ENCODE measurements around the gene CLCNKB. TPM values are rescaled to one million over a fixed set of nuclear protein-coding genes. Genes with fewer than 3 reads are reported as not detected.

Gene CLCNKB
- polyA plus RNA-seq, 1 donor, result not detected

DNA sequence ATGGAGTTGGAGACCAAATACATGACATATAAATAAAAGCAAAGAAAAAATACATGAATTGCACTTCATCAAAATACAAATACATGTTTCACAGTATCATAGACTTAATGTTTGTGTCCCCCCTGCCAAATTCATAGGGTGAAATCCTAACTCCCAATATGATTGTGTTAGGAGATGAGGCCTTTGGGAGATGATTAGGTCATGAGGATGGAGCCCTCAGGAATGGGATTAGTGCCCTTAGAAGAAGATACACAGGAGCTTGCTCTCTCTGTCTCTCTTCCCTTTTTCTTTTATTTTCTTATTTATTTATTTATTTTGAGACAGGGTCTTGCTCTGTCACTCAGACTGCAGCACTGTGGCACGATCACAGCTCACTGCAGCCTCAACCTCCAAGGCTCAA is 55.8 kb downstream of the CLCNKB start:
- no peak for DNase-seq

DNA sequence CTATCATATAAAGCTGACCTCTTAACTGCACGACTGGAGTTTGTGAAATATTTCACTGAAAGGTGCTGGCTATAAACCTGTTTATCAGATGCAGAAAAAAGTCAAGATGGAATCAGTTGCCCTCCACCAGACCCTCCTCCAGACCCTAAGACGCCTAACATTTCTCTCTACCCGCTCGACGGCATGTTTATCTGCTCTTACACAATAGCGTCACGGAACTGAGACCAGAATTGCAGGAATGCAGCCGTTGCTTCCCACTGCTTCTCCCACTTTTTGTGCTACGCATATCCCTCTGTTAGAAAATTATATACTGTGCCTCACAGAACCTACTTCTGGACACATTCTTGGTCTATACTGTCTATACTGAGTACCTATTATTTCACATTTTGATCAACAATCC is 58.0 kb downstream of the CLCNKB start:
- no peak for DNase-seq

Other genes starting within 250 kb of the CLCNKB start
- gene UQCRHL, start 236.1 kb upstream of the CLCNKB start, polyA plus RNA-seq (ENCODE audit: insufficient read length), result 1.6 TPM
- gene SPEN, start 196.1 kb upstream of the CLCNKB start, polyA plus RNA-seq (ENCODE audit: insufficient read length), result 38.3 TPM
- 24.5 TPM for gene ZBTB17, start 67.7 kb upstream of the CLCNKB start, polyA plus RNA-seq (ENCODE audit: insufficient read length)
- not detected for gene SRARP, start 39.5 kb upstream of the CLCNKB start, polyA plus RNA-seq (ENCODE audit: insufficient read length)
- gene HSPB7, start 25.7 kb upstream of the CLCNKB start, polyA plus RNA-seq (ENCODE audit: insufficient read length), result 91.3 TPM
- 1.6 TPM for gene CLCNKA, start 21.7 kb upstream of the CLCNKB start, polyA plus RNA-seq (ENCODE audit: insufficient read length)
- not detected for gene FAM131C, start 29.9 kb downstream of the CLCNKB start, polyA plus RNA-seq (ENCODE audit: insufficient read length)
- gene EPHA2, start 112.3 kb downstream of the CLCNKB start, polyA plus RNA-seq (ENCODE audit: insufficient read length), result 8.9 TPM
- gene ARHGEF19, start 168.9 kb downstream of the CLCNKB start, polyA plus RNA-seq (ENCODE audit: insufficient read length), result 4.3 TPM
- gene CPLANE2, start 193.4 kb downstream of the CLCNKB start, polyA plus RNA-seq (ENCODE audit: insufficient read length), result 4.9 TPM